Sigmoid colon (tissue), 4 donors: ENCODE measurements around the gene KIAA2012.

Experiments
- EP300 ChIP-seq, 4 donors: sonication (generic); formaldehyde crosslinking; IDR thresholded peaks; one replicate each; pipeline ENCODE4 v1.6.1; 2017; ENCODE audit warnings: antibody characterized with exemption in 4 of 4
- POLR2A ChIP-seq, 2 donors: fragments of 450-650 bp; IDR thresholded peaks; one replicate each; pipeline ENCODE4 v1.6.1; 2016; ENCODE audit warnings: antibody characterized with exemption in 2 of 2, mild to moderate bottlenecking in 2 of 2, moderate library complexity in 2 of 2
- POLR2AphosphoS5 ChIP-seq, 4 donors: sonication (generic); formaldehyde crosslinking; IDR thresholded peaks; one replicate each; pipeline ENCODE4 v1.6.1; 2017; ENCODE audit warnings: antibody characterized with exemption in 4 of 4
- TF ChIP-seq, protein P1 (sequence below), 4 experiments: fragments of 450-650 bp in 3 of 4; fragments of 200-600 bp in 1 of 4; IDR thresholded peaks; one replicate each; pipeline ENCODE4 v1.5.1; 2016 to 2019; ENCODE audit warnings: antibody characterized with exemption in 4 of 4, mild to moderate bottlenecking in 3 of 4, moderate library complexity in 2 of 4

DNA sequence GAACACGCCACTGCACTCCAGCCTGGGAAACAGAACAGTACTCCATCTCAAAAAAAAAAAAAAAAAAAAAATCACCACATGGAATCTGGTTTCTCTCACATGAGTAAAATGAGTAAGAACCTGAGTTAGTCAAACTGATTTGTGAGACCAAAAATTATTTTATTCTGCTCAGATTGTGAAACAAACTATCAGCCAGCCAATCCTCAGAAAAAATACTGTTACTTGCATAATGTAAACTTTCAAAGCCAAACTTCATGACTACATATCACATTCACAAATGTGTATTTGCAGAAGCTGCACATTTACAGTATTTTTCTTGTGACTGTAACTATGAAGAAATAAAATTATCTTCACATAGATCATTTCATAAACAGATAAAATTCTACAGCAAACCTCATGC is 142.1 kb downstream of the KIAA2012 start:
- TF ChIP-seq, protein P1, sequence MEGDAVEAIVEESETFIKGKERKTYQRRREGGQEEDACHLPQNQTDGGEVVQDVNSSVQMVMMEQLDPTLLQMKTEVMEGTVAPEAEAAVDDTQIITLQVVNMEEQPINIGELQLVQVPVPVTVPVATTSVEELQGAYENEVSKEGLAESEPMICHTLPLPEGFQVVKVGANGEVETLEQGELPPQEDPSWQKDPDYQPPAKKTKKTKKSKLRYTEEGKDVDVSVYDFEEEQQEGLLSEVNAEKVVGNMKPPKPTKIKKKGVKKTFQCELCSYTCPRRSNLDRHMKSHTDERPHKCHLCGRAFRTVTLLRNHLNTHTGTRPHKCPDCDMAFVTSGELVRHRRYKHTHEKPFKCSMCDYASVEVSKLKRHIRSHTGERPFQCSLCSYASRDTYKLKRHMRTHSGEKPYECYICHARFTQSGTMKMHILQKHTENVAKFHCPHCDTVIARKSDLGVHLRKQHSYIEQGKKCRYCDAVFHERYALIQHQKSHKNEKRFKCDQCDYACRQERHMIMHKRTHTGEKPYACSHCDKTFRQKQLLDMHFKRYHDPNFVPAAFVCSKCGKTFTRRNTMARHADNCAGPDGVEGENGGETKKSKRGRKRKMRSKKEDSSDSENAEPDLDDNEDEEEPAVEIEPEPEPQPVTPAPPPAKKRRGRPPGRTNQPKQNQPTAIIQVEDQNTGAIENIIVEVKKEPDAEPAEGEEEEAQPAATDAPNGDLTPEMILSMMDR (IDR thresholded peaks at IDR 0.05): no peak
- TF ChIP-seq EP300 (IDR thresholded peaks at IDR 0.05) (no peak), POLR2A (IDR thresholded peaks at IDR 0.05) (no peak), POLR2AphosphoS5 (IDR thresholded peaks at IDR 0.05) (no peak)
